ENCODE data around the gene LAMA5. TPM values are rescaled to one million over a fixed set of nuclear protein-coding genes. Genes with fewer than 3 reads are reported as not detected.

The LAMA5 gene
- total RNA-seq, 1 donor from 2014 or later = 34.5 TPM

DNA sequence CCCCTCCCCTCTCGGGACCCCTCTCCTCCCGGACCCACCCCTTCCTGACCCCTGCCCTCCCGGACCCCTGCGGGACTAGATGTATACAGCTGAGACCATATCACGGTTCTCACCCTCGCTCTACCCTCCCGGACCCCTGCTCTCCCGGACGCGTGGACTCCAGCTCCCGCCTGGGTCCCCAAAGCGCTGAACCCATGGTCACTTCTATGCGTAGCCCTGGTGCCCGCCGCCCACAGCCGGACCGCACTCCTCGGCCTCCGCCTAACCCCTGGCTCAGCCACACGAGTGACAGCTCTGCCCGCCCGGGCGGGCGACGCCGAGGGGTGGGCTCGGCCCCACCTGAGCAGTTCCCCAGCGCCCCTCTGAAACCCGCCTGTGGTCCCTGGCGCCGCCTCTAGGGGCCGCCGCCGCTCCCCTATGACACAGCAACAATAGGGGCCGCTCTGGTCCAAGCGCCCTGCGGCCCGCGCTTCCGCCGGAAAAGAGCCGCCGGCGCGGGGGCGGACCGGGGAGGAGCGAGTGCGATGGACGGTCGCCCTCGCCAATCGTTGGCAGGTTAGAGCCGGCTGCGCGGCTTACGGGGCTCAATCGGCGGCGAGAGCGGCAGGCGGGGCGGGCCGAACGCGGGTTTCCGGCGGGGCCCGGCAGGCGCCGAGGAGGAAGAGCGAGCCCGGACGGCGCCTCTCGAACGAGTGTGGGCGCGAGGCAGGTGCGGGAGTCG lies 64.6 kb downstream of the LAMA5 start, which contains the start of gene ADRM1:
Gene ADRM1 (plus strand): TSS at position 657 of the 721 bp plus-strand sequence. CDS start 572 bp downstream, outside the sequence.
- TF ChIP-seq, protein P1, sequence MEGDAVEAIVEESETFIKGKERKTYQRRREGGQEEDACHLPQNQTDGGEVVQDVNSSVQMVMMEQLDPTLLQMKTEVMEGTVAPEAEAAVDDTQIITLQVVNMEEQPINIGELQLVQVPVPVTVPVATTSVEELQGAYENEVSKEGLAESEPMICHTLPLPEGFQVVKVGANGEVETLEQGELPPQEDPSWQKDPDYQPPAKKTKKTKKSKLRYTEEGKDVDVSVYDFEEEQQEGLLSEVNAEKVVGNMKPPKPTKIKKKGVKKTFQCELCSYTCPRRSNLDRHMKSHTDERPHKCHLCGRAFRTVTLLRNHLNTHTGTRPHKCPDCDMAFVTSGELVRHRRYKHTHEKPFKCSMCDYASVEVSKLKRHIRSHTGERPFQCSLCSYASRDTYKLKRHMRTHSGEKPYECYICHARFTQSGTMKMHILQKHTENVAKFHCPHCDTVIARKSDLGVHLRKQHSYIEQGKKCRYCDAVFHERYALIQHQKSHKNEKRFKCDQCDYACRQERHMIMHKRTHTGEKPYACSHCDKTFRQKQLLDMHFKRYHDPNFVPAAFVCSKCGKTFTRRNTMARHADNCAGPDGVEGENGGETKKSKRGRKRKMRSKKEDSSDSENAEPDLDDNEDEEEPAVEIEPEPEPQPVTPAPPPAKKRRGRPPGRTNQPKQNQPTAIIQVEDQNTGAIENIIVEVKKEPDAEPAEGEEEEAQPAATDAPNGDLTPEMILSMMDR (IDR thresholded peaks at IDR 0.05; ENCODE audit: unreplicated experiment) = peak; percentile 79
- peak within 1 kb of the TSS; percentile 97 for H3K4me3 Mint-ChIP-seq (ENCODE audit: unreplicated experiment)
- peaks cover 15% of the 10 kb centered on the region for H3K27me3 Mint-ChIP-seq (ENCODE audit: unreplicated experiment)
- peak within 1 kb of the TSS; percentile 87 for H3K27ac Mint-ChIP-seq (ENCODE audit: unreplicated experiment)
- no peaks in the 10 kb centered on the region for H3K9me3 Mint-ChIP-seq (ENCODE audit: unreplicated experiment)
- peaks cover 18% of the 10 kb centered on the region for H3K4me1 Mint-ChIP-seq (ENCODE audit: unreplicated experiment)
- peak; percentile 100 for DNase-seq (ENCODE audit: low spot score)
- peaks cover 18% of the 10 kb centered on the region for H3K36me3 Mint-ChIP-seq (ENCODE audit: low read depth, unreplicated experiment)

DNA sequence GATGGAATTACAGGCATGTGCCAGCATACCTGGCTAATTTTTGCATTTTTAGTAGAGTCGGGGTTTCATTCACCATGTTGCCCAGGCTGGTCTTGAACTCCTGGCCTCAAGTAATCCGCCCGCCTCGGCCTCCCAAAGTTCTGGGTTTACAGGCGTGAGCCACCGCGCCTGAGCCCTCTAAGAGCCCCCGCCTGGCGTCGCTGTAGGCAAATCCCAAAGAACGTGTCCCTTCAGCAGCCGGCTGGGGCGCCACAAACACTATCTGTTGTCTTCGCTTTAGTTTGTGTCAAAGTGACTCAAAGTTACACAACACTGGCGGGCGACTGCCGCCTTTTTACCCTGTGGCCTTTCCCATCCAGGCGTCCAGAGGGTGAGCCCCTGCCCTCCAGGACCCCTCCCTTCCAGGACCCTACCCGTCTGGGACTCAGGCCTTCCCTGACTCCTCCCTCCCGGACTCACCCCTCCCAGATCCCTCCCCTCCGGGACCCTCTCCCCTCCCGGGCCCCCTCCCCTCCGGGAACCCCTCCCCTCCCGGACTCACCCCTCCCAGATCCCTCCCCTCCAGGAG lies 65.3 kb downstream of the LAMA5 start:
- peak overlapping the region; percentile 83 for H3K27ac Mint-ChIP-seq (ENCODE audit: unreplicated experiment)
- peak overlapping the region; percentile 85 for H3K4me3 Mint-ChIP-seq (ENCODE audit: unreplicated experiment)
- H3K4me1 Mint-ChIP-seq (ENCODE audit: unreplicated experiment) = peaks cover 18% of the 10 kb centered on the region
- TF ChIP-seq, protein P1 (IDR thresholded peaks at IDR 0.05; ENCODE audit: unreplicated experiment) = peak; percentile 32
- DNase-seq (ENCODE audit: low spot score) = peak; percentile 87
- H3K9me3 Mint-ChIP-seq (ENCODE audit: unreplicated experiment) = no peaks in the 10 kb centered on the region
- H3K36me3 Mint-ChIP-seq (ENCODE audit: low read depth, unreplicated experiment) = peaks cover 18% of the 10 kb centered on the region
- H3K27me3 Mint-ChIP-seq (ENCODE audit: unreplicated experiment) = peaks cover 15% of the 10 kb centered on the region

DNA sequence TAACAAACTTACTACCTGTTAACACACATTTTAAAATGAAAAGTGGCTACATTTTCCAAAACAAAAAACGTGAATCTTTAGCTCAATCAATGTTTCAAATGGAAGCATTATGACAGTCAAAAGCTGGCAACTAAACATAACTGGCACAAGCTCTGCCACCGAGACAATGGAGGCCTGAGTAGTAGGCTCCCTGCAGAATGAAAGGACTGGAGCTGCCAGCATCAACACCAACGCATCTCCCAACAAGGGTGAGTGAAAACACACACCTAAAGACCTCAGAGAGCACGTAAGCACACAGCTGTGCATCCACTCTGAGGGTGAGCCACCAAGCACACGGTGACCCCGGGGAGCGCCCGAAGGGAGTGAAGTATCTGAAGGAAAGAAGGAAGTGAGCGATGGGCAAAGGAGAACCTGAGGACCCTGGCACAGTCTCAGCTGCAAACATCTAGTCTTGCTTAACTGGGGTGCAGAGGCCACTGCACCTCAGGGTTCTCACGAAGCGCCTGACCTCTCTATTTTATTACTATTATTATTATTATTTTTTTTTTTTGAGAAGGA lies 65.9 kb downstream of the LAMA5 start:
- no peak for DNase-seq (ENCODE audit: low spot score)
- peak overlapping the region; percentile 85 for H3K4me3 Mint-ChIP-seq (ENCODE audit: unreplicated experiment)
- H3K4me1 Mint-ChIP-seq (ENCODE audit: unreplicated experiment) = peaks cover 18% of the 10 kb centered on the region
- H3K27ac Mint-ChIP-seq (ENCODE audit: unreplicated experiment) = peak overlapping the region; percentile 83
- TF ChIP-seq, protein P1 (IDR thresholded peaks at IDR 0.05; ENCODE audit: unreplicated experiment) = no peak
- H3K27me3 Mint-ChIP-seq (ENCODE audit: unreplicated experiment) = peaks cover 15% of the 10 kb centered on the region
- peaks cover 18% of the 10 kb centered on the region for H3K36me3 Mint-ChIP-seq (ENCODE audit: low read depth, unreplicated experiment)
- H3K9me3 Mint-ChIP-seq (ENCODE audit: unreplicated experiment) = no peaks in the 10 kb centered on the region

DNA sequence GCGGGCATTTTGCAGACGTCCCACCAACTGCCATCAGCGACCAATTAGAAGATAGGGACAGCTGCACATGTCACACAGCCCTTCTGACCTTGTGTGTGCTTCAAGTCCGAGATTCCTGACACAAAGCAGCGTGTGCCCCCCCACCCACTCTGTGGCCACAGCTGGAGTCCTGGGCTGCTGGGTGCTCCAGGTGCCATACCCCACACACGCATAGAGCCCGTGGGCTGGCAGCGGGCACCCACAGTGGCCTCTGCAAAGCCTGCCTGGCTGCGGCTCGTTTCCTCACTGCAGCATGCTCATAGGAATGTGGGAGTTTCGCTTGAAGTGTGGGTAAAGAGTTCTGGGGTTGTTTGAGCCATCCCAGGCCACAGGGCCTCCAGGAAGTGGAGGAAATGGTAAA lies 66.8 kb downstream of the LAMA5 start:
- no peak overlapping the region for H3K27ac Mint-ChIP-seq (ENCODE audit: unreplicated experiment)
- DNase-seq (ENCODE audit: low spot score) = no peak
- no peaks in the 10 kb centered on the region for H3K9me3 Mint-ChIP-seq (ENCODE audit: unreplicated experiment)
- peaks cover 18% of the 10 kb centered on the region for H3K36me3 Mint-ChIP-seq (ENCODE audit: low read depth, unreplicated experiment)
- no peak overlapping the region for H3K4me3 Mint-ChIP-seq (ENCODE audit: unreplicated experiment)
- H3K4me1 Mint-ChIP-seq (ENCODE audit: unreplicated experiment) = peaks cover 15% of the 10 kb centered on the region
- H3K27me3 Mint-ChIP-seq (ENCODE audit: unreplicated experiment) = peaks cover 11% of the 10 kb centered on the region
- TF ChIP-seq, protein P1 (IDR thresholded peaks at IDR 0.05; ENCODE audit: unreplicated experiment) = no peak
